ENCODE results near the gene IL17C.

IL17C gene

DNA sequence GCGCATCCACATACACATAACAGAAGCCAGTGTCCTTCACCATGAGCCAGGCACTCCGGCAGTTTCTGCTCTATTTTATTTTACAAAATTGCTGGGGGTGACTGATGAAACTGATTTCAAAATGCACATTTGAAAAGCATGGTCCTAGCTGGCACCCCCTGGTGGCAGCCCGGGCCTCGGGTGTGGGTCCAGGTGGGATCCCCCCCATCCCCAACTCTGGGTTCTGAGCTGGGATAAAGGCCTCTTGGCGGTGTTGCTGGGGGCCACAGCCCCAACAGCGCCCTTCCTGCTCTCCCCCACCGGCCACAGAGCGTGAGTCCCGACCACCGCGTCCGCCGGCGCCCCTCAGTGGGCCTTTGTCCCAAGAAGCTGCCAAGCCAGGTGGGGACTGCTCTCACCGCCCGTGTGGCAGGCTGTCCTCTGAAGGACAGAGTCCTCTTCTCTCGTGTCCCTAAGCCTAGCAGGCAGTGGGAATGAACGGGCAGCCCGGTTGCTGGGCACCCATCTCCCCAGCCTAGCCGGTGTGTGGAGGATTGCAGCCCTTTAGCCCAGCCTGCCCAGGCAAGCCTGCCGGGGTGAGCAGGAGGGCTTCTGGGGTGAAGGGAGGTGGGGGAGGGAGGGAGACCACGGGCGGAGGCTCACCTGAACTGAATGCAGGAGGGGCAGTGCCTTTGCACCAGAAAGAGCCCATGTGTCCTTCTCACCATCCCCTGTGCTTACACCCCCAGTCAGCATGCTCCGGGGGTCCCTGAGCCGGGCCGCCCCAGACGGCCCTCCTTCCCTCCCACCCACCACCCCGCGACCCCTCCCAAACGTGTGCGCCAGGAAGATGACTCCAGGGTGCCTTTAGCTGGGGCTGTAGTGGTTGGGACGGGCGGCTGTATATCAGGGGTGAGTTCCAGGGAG lies 47.0 kb downstream of the IL17C start:
- DNase-seq (ENCODE audit: low read depth, low spot score), result no peak

- no peak for DNase-seq (ENCODE audit: low read depth, low spot score)
These were observed 47.7 kb downstream of the IL17C start for GRCh38 chr16:88686062-88686438.

DNA sequence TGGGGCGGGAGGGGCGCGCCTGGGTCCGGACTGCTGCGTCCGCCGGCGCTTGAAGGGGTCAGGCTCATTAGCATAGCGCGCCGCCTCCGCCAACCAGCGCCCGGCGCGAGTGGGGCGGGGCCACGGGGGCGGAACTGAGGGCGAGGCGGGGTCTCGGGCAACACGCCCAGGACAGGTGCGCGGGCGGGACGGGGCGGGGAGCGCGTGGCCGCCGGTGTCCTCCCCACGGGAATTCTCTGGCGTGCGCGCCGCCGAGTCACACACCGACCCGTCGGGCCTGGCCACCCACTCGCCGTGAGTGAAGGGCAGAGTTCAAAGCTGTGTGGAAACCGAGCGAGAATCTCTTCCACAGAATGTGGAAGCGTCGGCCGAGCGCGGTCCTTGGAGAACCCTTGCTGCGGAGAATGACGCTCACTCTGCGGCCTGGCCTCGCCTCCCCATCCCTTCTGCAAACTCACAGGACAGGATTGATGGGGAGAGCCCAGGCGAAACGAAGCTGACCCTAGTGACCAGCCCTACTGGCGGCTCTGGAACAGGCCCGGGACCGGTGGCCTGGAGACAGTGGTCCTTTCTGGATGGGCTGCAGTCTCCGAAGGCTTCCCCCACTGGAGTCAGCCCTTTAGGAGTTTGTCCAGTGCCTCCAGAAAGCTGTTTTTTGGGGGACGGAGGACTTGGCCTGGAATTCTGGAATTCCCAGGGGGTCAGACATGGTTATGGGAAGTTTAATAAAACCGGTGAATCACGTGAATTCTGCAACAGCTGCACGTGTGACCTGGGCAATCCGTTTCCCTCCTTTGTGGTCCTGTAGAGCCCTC lies 48.3 kb downstream of the IL17C start, which contains the start of gene SNAI3:
Gene SNAI3 (minus strand): TSS at position 69 of the 815 bp plus-strand sequence. CDS start 101 bp downstream, outside the sequence.
- DNase-seq (ENCODE audit: low read depth, low spot score), result no peak

DNA sequence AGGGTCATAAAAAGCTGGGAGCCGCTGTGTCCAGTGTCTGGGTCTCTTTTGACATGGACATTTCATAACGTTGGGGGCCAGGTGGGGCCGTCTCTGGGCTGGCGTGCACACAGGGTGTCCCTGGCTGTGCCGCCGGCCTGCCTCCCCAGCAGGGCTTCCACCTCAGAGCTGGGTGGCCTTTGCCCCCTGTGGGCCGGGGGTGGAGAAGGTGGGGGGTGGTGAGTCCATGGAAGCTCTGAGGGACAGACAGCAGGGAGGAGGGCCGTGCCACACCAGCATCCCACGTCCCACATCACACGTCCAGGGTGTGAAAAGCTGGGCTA lies 48.8 kb downstream of the IL17C start:
- DNase-seq (ENCODE audit: low read depth, low spot score), result no peak

DNA sequence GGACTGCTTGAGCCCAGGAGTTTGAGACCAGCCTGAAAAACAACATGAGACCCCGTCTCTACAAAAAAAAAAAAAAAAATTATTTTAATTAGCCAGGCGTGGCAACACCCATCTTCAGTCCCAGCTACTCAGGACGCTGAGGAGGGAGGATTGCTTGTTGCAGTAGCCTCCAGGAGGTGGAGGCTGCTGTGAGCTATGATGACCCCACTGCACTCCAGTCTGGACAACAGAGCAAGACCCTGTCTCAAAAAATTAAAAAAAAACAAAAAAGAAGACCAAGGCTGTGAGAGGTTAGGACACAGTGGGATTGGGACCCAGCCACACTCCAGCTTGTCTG lies 49.3 kb downstream of the IL17C start:
- no peak for DNase-seq (ENCODE audit: low read depth, low spot score)

GRCh38 chr16:88688013-88688778 lies 49.8 kb downstream of the IL17C start:
- DNase-seq (ENCODE audit: low read depth, low spot score), result no peak
